Stimulated activated CD4-positive, alpha-beta T cell treated with anti-CD3 and anti-CD28 coated beads, Interleukin-4, amount 100 ng/mL, for 24 hours (primary cell): ENCODE data around the gene CD300C.
"Not testable (repeated sequence)": the region's sequence is repeated elsewhere in the genome, so short reads cannot be mapped to it uniquely, and the experiment has no call there.

Source experiments
- DNase-seq: peaks from one replicate; pipeline ENCODE4 v3.0.0-alpha.2; 2020

Gene CD300C

GRCh38 chr17:74508156-74508555 lies 37.8 kb downstream of the CD300C start:
- DNase-seq = no peak

GRCh38 chr17:74503949-74504348 lies 42.0 kb downstream of the CD300C start:
- not testable (repeated sequence) for DNase-seq

- no peak for DNase-seq
Observed at GRCh38 chr17:74502861-74503260, 43.1 kb downstream of the CD300C start.

DNA sequence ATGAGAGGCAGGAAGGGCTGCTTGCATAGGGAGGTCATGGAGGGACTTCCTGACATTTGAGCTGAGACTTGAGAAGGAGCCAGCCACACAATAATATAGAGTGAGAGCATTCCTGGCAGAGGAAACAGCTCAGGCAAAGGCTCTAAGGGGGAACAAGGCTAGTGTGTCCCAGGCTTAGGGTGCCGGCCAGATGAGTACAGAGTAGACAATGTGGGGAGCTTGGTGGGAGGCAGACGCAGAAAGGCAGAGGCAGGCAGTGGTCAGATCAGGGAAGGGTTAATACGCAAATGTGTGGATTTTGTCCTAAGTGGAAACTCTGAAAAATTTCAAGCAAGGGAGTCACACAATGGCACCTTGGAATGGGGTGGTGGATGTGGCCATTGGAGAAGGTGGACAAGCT lies 45.9 kb downstream of the CD300C start:
- no peak for DNase-seq

DNA sequence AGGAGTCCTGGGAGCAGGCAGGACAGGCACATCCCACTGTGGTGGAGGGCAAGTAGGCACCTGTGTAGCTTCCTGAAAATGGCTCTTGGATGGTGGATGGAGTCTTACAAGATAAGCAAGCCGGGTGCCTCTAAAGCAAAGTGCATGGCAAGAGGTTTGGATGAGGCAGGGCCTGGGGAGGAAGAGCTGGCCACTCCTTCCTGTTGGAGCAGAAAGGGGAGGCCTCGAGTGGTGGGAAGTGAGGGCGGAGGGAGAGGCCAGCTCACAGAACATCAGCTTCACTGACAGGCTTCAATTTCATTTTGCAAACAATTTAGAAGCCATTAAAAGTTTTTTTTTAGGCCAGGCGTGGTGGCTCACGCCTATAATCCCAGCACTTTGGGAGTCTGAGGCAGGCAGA lies 48.4 kb downstream of the CD300C start:
- no peak for DNase-seq

DNA sequence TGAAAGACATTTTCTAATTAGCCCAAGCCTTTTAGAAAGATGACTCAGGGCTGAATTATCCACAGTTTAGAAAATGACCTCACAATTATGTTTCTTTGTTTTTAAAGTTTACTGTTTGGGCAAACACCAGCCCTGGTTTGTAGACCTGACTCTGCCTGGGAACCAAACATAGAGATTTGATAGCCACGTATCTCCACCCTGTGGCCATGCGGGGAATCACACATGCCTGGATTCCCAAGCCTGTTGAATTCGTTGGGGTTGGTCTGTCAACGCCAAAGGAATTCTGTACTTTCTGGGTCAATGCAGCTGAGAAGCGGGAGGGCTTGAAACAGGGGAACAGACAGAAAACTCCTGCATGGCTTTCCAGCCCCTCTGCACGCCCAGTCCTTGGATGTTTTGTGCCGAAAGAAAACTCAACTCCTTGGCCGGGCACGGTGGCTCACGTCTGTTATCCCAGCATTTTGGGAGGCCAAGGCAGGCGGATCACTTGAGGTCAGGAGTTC lies 52.5 kb downstream of the CD300C start:
- peak; percentile 72 for DNase-seq

DNA sequence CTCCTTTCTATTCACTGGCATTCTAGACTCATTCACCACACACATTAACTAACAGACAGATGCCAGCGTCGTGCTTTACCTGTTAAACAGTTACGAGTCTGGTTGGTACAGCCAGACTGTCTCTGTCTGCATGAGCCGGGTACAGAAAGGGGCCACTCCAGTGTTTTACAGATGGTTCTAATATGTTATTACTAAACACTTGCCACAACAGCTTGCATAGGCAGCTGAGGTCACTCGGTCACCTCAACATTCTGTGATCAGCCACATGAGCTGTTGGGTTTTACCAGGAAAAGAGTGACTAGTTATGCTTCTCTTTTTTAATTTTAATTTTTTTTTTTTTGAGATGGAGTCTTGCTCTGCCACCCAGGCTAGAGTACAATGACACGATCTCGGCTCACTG lies 54.3 kb downstream of the CD300C start:
- DNase-seq = no peak
